Natural killer cell treated with Interleukin-12 subunit alpha and Interleukin-12 subunit beta and Interleukin-15 and Interleukin-18, amount 100 ng/mL, for 72 hours (primary cell): ENCODE measurements around the gene DBNDD1. TPM values are rescaled to one million over a fixed set of nuclear protein-coding genes. Genes with fewer than 3 reads are reported as not detected.
A peak's percentile ranks its signal among the peaks of the same experiment; 100 is the strongest.

Experiments
- ATAC-seq, 2 donors: fragments of 150-1000 bp; cut with Tn5 transposase in 1 of 2; sonication (Bioruptor Pico), chemical (Tn5 transposase) in 1 of 2; 2 replicates each; pipeline ENCODE4 v1.10.0; 2021
- DNase-seq: peaks from one replicate; pipeline ENCODE4 v3.0.0; 2022; ENCODE audit warnings: low spot score
- H3K27ac Mint-ChIP-seq, 2 donors: 1 replicate in 1 of 2; 2 replicates in 1 of 2; pipeline ENCODE4 v1.8.0; 2022; ENCODE audit warnings: mixed read lengths in 2 of 2, mild to moderate bottlenecking in 1 of 2, moderate library complexity in 1 of 2
- H3K27me3 Mint-ChIP-seq, 2 donors: 1 replicate in 1 of 2; 2 replicates in 1 of 2; pipeline ENCODE4 v1.8.0; 2022; ENCODE audit warnings: mixed read lengths in 2 of 2
- H3K36me3 Mint-ChIP-seq: one replicate; pipeline ENCODE4 v1.8.0; 2022; ENCODE audit warnings: mixed read lengths
- H3K4me1 Mint-ChIP-seq, 2 donors: 1 replicate in 1 of 2; 2 replicates in 1 of 2; pipeline ENCODE4 v1.8.0; 2022; ENCODE audit warnings: low read depth in 2 of 2, mixed read lengths in 2 of 2, mild to moderate bottlenecking in 1 of 2
- H3K4me3 Mint-ChIP-seq: one replicate; pipeline ENCODE4 v1.8.0; 2022; ENCODE audit warnings: mixed read lengths
- H3K9me3 Mint-ChIP-seq: 2 replicates; pipeline ENCODE4 v1.8.0; 2022; ENCODE audit warnings: mixed read lengths
- total RNA-seq, 2 donors: library from RNA; stranded (reverse); gene quantifications; one replicate each; pipeline ENCODE4 v1.2.3, GENCODE V29; 2022

DBNDD1 gene
- total RNA-seq, 2 donors from 2014 or later, result not detected

DNA sequence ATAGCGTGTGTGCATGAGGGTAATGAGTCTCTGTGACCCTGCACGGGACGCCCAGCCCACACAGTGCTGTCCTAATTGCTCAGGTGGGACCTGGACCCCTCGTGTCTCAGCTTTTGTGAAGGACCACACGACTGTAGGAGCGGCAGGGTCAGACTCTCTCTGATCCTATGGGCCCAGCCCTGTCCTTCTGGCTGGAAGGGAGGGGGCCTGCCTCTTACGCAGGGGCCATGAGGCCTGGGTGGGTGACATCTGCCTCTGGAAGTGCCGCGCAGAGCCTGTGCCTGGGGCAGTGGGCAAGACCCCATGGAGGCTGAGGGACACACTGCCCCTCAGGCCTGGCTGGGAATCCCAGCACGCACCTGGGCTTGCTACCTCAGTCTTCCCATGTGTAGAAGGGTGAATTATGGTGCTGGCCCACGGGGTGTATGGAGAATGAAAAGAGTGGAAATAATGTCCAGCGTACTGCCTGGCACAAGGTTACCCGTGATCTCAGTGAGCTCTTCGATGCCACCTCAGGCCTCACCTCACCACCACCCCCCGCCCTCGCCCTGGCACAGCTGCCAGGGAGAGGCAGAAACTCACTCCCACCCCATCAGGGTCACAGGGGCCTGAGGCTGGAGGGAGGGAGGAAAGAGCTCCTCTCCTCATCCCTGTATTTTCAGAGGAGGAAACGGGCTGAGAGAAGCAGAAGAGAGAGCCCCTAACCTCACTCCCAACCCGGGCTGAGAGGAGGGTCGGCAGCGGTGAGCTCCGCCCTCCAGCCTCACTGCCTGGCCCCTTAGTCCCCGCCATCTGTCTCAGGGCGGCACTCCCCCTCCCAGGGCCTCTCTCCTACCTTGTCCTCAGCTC is 27.1 kb upstream of the DBNDD1 start:
- ATAC-seq (peak; percentile 24 to 25), DNase-seq (no peak)
- no peaks in the 10 kb centered on the region for H3K9me3 Mint-ChIP-seq
- no peaks in the 10 kb centered on the region for H3K36me3 Mint-ChIP-seq
- H3K4me1 Mint-ChIP-seq, result peaks cover 0 to 3% of the 10 kb centered on the region in 2 donors
- no peaks in the 10 kb centered on the region for H3K27me3 Mint-ChIP-seq
- H3K27ac Mint-ChIP-seq, result no peak overlapping the region
- H3K4me3 Mint-ChIP-seq, result no peak overlapping the region

DNA sequence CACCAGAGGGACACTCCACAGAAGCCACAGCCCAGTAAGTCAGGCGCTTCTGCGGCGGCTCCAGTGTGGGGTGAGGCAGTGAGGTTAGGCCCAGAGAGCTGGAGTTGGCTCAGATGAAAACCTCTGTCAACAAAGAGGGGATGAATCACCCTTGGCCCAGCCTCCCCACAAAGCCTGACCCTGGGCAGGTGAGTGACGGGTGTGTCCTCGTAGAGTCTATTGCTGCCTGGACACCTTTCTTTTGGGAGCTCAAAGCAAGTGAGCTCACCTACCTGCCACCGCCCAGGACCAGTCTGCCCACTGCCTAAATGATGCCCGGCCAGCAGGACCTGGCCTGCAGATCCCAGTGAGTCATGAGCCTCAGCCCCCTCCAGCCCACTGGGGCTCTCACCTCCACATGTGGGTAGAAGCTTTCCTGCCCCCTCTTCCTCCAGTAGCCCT is 24.9 kb upstream of the DBNDD1 start:
- H3K4me1 Mint-ChIP-seq, result peaks cover 0 to 3% of the 10 kb centered on the region in 2 donors
- H3K9me3 Mint-ChIP-seq, result no peaks in the 10 kb centered on the region
- H3K27me3 Mint-ChIP-seq, result no peaks in the 10 kb centered on the region
- no peak overlapping the region for H3K27ac Mint-ChIP-seq
- DNase-seq (no peak), ATAC-seq (no peak)
- no peak overlapping the region for H3K4me3 Mint-ChIP-seq
- no peaks in the 10 kb centered on the region for H3K36me3 Mint-ChIP-seq

DNA sequence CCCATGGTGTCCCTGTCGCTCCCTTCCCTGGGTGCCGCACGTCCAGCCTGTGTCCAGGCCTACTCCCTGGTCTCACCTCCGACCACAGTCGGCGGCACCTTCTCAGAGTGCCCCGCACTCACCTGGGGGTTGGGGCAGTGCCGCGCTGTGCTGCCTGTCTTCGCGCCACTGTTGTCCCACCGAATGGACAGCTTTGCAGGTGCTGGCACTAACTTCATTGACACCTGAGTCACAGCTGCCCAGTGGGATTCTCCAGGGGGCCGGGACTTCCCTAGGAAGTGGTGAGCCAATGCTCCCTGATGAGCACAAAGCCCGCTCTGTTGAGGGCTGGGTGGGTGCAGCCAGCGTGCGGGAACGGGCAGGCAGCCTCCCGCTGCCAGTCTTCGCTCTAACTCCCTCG is 24.3 kb upstream of the DBNDD1 start:
- H3K36me3 Mint-ChIP-seq, result no peaks in the 10 kb centered on the region
- DNase-seq, result no peak
- no peaks in the 10 kb centered on the region for H3K27me3 Mint-ChIP-seq
- no peak overlapping the region for H3K4me3 Mint-ChIP-seq
- H3K9me3 Mint-ChIP-seq, result no peaks in the 10 kb centered on the region
- H3K27ac Mint-ChIP-seq, result no peak overlapping the region
- ATAC-seq, result no peak
- peaks cover 0 to 3% of the 10 kb centered on the region in 2 donors for H3K4me1 Mint-ChIP-seq

DNA sequence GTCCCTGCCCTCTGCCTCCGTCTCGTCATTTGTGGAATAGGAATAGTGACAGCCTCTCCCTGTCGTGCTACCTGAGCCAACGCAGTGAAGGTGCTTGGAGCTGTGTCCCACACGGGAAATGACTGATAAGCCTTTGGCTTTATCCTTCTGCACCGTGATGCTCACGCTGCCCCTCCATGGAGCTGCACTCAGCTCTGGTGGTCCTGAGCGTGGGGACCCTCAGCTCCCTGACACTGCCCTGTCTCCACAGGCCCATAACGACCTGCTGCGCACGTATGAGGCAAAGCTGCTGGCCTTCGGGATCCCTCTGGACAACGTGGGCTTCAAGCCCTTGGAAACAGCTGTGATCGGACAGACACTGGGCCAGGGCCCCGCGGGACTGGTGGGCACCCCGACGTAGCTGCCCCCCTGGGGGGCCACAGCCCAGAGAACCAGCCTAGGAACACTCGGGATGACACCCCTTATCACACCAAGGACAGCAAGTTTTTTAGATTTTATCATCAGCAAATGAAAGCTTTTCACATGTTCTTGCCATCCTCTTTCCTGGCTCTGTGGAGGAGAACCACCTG is 23.8 kb upstream of the DBNDD1 start:
- Mint-ChIP-seq H3K4me1 (peaks cover 0 to 3% of the 10 kb centered on the region in 2 donors), H3K27ac (no peak overlapping the region), H3K9me3 (no peaks in the 10 kb centered on the region), H3K36me3 (no peaks in the 10 kb centered on the region), H3K4me3 (no peak overlapping the region), H3K27me3 (no peaks in the 10 kb centered on the region)
- DNase-seq, result no peak
- no peak for ATAC-seq

DNA sequence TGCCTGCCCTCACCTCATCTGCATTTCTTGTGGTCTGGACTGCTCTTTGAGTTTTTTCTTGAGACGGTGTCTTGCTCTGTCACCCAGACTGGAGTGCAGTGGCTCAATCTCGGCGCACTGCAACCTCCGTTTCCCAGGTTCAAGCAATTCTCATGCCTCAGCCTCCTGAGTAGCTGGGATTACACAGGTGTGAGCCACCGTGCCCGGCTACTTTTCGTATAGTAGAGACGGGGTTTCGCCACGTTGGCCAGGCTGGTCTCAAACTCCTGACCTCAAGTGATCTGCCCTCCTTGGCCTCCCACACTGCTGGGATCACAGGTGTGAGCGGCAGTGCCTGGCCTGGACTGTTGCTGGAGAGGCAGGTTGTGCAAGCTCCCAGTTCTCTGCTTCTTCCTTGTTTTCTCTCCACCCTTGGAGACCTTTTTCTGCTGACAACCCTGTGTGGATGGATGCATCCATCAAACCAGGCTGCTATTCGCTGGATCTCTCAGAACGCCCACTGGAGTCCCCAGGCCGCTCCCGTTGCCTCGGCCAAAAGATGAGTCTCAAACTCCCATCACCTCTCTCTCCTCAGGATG is 22.7 kb upstream of the DBNDD1 start:
- H3K27ac Mint-ChIP-seq, result no peak overlapping the region
- DNase-seq (no peak), ATAC-seq (no peak)
- peaks cover 0 to 3% of the 10 kb centered on the region in 2 donors for H3K4me1 Mint-ChIP-seq
- H3K9me3 Mint-ChIP-seq, result no peaks in the 10 kb centered on the region
- H3K4me3 Mint-ChIP-seq, result no peak overlapping the region
- no peaks in the 10 kb centered on the region for H3K27me3 Mint-ChIP-seq
- no peaks in the 10 kb centered on the region for H3K36me3 Mint-ChIP-seq

DNA sequence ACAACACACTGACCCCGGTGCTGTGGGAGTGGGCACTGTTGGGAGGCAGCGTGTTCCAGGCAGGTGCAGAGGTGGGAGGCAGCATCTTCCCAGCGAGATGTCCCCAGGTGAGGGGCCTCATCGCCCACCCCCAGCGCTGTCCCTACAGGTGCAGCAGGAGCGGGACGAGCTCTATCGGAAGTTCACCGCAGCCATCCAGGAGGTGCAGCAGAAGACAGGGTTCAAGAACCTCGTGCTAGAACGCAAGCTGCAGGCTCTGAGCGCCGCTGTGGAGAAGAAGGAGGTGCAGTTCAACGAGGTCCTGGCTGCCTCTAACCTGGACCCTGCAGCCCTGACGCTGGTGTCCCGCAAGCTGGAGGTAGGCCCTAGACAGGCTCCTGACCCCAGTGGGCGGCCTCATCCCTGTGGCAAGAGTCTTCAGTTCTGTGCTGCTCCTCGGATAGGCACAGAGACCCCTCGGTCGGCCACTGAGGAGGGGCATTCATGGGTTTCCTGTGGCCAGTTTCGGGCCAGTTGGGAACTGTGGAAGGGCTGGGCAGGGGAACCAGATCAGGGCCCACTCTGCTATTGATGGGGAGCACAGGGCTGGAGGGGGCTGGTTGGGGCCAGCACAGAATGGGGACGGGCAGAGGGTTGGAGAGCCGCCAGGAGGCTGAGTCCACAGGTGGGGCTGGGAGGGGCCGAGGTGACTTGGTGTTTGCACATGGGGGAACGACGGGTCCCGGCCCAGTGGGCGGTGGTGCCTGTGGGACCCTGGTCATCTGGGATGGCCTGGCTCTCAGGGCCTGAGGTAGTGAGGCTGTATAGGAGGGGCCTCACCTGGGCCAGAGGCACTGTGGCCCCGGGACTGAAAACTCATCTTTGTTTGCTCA is 21.1 kb upstream of the DBNDD1 start:
- ATAC-seq, result no peak
- Mint-ChIP-seq H3K9me3 (no peaks in the 10 kb centered on the region), H3K36me3 (no peaks in the 10 kb centered on the region), H3K4me1 (no peaks in the 10 kb centered on the region), H3K27ac (no peak overlapping the region), H3K4me3 (no peak overlapping the region), H3K27me3 (no peaks in the 10 kb centered on the region)
- DNase-seq, result no peak

DNA sequence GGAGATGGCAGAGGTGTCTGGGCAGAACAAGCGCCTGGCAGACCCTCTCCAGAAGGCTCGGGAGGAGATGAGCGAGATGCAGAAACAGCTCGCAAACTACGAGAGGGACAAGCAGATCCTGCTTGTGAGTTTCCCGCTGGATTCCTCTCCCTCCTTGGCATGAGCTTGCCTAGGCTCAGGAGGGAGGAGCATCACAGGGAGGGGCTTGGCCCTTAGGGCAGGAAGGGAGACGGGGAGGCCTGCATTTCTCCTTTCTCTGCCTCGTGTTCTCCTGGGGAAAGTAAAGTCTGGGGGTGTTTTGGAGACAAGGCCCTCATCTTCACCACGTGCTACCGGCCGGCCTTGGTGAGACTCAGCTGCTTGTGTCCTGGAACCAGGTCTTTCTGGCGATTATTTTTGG is 18.0 kb upstream of the DBNDD1 start:
- Mint-ChIP-seq H3K36me3 (no peaks in the 10 kb centered on the region), H3K27ac (no peak overlapping the region), H3K9me3 (no peaks in the 10 kb centered on the region)

DNA sequence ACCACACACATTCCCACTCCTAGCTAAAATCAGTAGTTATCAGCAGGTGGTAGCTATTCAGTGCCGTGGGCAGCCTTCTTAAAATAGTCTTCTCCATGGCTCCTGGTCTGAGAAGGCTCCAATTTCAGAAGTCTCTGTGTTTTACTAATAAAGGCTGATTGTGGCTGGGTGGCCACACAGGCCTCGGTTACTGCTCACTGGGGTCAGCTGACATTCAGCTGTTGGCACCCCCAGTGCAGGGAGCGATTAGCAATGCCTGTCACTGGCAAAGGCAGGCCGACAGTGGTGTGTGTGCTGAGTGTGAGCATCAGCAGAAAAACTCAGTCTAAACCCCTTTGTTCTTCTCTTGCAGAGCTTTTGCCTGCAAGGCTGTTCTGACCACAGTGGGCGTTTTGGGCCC is 16.6 kb upstream of the DBNDD1 start:
- peaks cover 7% of the 10 kb centered on the region for H3K36me3 Mint-ChIP-seq
- no peak for DNase-seq
- H3K4me3 Mint-ChIP-seq, result no peak overlapping the region
- no peak for ATAC-seq
- peaks cover 12 to 14% of the 10 kb centered on the region in 2 donors for H3K4me1 Mint-ChIP-seq
- H3K27me3 Mint-ChIP-seq, result no peaks in the 10 kb centered on the region
- no peaks in the 10 kb centered on the region for H3K9me3 Mint-ChIP-seq
- H3K27ac Mint-ChIP-seq, result no peak overlapping the region

More for the DNA sequence above, 18.0 kb upstream of the DBNDD1 start:
- H3K4me3 Mint-ChIP-seq, result no peak overlapping the region
- no peaks in the 10 kb centered on the region for H3K27me3 Mint-ChIP-seq
- DNase-seq (no peak), ATAC-seq (no peak)
- peaks cover 4% of the 10 kb centered on the region in 2 donors for H3K4me1 Mint-ChIP-seq

DNA sequence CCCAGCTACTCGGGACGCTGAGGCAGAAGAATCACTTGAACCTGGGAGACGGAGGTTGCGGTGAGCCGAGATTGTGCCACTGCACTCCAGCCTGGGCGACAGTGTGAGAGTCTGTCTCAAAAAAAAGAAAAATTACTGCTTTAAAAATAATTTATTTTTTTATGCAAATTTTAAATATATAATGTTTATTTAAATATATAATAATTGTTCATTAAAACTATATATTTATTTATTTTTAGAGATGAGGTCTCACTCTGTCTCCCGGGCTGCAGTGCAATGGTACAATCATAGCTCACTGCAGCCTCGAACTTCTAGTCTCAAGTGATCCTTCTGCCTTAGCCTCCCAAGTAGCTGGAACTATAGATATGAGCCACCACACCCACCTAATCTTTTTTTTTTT is 15.2 kb upstream of the DBNDD1 start:
- no peaks in the 10 kb centered on the region for H3K9me3 Mint-ChIP-seq
- H3K4me3 Mint-ChIP-seq, result no peak overlapping the region
- ATAC-seq (no peak), DNase-seq (no peak)
- H3K27ac Mint-ChIP-seq, result no peak overlapping the region
- peaks cover 7% of the 10 kb centered on the region for H3K36me3 Mint-ChIP-seq
- H3K4me1 Mint-ChIP-seq, result peaks cover 12 to 14% of the 10 kb centered on the region in 2 donors
- H3K27me3 Mint-ChIP-seq, result no peaks in the 10 kb centered on the region

DNA sequence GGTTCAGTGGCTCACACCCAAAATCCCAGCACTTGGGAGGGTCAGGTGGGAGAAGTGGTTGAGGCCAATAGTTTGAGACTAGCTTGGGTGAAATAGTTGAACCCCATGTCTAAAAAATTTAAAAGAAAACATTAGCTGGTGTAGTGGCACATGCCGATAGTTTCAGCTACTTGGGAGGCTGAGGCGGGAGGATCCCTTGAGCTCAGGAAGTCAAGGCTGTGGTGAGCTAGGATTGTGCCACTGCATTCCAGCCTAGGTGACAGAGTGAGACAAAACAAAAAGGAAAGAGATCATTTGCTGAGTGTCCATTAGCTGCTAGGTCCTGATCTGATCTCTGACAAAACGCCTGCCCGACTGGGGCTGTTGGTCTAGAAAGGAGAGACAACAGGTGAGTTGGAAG is 14.1 kb upstream of the DBNDD1 start:
- Mint-ChIP-seq H3K4me3 (no peak overlapping the region), H3K36me3 (peaks cover 7% of the 10 kb centered on the region), H3K4me1 (peaks cover 12 to 14% of the 10 kb centered on the region in 2 donors), H3K27me3 (no peaks in the 10 kb centered on the region), H3K27ac (no peak overlapping the region), H3K9me3 (no peaks in the 10 kb centered on the region)
- ATAC-seq (no peak), DNase-seq (no peak)

DNA sequence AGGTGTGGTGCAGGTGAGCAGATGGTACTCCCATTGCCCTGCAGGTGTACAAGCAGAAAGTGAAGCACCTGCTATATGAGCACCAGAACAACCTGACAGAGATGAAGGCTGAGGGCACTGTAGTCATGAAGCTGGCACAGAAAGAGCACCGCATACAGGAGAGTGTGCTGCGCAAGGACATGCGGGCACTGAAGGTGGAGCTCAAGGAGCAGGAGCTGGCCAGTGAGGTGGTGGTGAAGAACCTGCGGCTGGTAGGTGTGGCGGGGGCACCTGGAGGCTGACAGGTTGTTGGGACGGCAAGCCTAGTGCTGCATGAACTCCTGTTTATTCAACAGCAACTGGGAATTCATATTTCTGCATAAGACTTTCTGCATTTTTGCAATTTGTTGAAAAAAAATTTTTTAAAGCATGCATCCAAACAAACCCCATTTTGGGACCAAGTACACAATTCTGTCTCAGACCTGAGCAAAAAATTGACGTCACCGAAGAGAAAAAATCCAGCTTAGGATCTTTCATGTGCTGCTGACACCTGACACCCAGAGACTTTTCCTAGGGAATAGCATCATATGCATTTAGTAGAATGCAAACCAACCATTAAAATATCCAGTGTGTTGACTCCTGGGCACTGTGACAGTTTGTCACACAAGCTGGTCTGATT is 13.5 kb upstream of the DBNDD1 start:
- no peak for ATAC-seq
- H3K4me3 Mint-ChIP-seq, result peak overlapping the region; percentile 34
- H3K36me3 Mint-ChIP-seq, result peaks cover 7% of the 10 kb centered on the region

DNA sequence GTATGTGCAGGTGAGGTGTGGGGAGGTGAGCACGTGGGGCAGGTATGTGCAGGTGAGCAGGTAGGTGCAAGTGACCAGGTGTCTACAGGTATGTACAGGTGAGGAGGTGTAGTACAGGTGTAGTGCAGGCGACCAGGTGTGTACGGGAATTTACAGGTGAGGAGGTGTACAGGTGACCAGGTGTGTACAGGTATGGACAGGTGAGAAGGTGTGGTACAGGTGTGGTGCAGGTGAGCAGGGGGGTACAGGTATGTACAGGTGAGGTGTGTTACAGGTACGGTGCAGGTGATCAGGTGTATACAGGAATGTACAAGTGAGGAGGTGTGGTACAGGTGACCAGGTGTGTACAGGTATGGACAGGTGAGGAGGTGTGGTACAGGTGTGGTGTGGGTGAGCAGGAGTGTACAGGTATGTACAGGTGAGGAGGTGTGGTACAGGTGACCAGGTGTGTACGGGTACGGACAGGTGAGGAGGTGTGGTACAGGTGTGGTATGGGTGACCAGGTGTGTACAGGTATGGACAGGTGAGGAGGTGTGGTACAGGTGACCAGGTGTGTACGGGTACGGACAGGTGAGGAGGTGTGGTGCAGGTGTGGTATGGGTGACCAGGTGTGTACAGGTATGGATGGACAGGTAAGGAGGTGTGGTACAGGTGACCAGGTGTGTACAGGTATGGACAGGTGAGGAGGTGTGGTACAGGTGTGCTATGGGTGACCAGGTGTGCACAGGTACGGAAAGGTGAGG is 12.8 kb upstream of the DBNDD1 start:
- peak overlapping the region; percentile 34 for H3K4me3 Mint-ChIP-seq
- peak; percentile 18 to 39 for ATAC-seq

More for the DNA sequence above, 13.5 kb upstream of the DBNDD1 start:
- Mint-ChIP-seq H3K27ac (peak overlapping the region; percentile 88 to 97), H3K27me3 (no peaks in the 10 kb centered on the region), H3K4me1 (peaks cover 12 to 14% of the 10 kb centered on the region in 2 donors), H3K9me3 (no peaks in the 10 kb centered on the region)
- no peak for DNase-seq

More for the DNA sequence above, 12.8 kb upstream of the DBNDD1 start:
- Mint-ChIP-seq H3K27me3 (no peaks in the 10 kb centered on the region), H3K9me3 (no peaks in the 10 kb centered on the region), H3K36me3 (peaks cover 7% of the 10 kb centered on the region), H3K4me1 (peaks cover 12 to 14% of the 10 kb centered on the region in 2 donors), H3K27ac (peak overlapping the region; percentile 88 to 97)
- no peak for DNase-seq
